HL-60 (cell line): ENCODE measurements around the gene MICU1.

ENCODE experiments used
- DNase-seq, 2 experiments: peaks; one replicate each; pipeline ENCODE4 v3.0.0-alpha.2; 2010 to 2020; ENCODE audit warnings: low read depth in 1 of 2, low spot score in 1 of 2
- H3K27ac ChIP-seq: fragments of 250-450 bp; sonication (Bioruptor Pico); replicated peaks from 2 replicates; pipeline ENCODE4 v1.5.1; 2020; ENCODE audit warnings: mild to moderate bottlenecking, moderate library complexity
- H3K27me3 ChIP-seq: fragments of 250-450 bp; sonication (Bioruptor Pico); 2 replicates; pipeline ENCODE4 v1.5.1; 2021; ENCODE audit warnings: mild to moderate bottlenecking, moderate library complexity; ENCODE audit not compliant: insufficient read depth, poor library complexity, severe bottlenecking
- H3K4me3 ChIP-seq: replicated peaks from 2 replicates; pipeline ENCODE4 v1.5.1; 2011; ENCODE audit warnings: mild to moderate bottlenecking, control low read depth, low read length; ENCODE audit not compliant: insufficient read depth
- GABPA ChIP-seq: IDR thresholded peaks from 2 replicates; pipeline ENCODE4 v1.6.1; 2012; ENCODE audit warnings: low read depth
- POLR2AphosphoS5 ChIP-seq: IDR thresholded peaks from 2 replicates; pipeline ENCODE4 v1.6.1; 2012; ENCODE audit warnings: low read depth
- SPI1 ChIP-seq: IDR thresholded peaks from 2 replicates; pipeline ENCODE4 v1.6.1; 2012; ENCODE audit warnings: low read depth, mild to moderate bottlenecking, borderline replicate concordance
- TF ChIP-seq, protein P1 (sequence below): IDR thresholded peaks from 2 replicates; pipeline ENCODE4 v1.6.1; 2012; ENCODE audit warnings: low read depth; ENCODE audit not compliant: insufficient replicate concordance
- TF ChIP-seq, protein P2 (sequence below): IDR thresholded peaks from one replicate; pipeline ENCODE4 v1.5.1; 2011; ENCODE audit warnings: low read length, control low read depth, inconsistent platforms; ENCODE audit not compliant: insufficient read depth

The MICU1 gene

DNA sequence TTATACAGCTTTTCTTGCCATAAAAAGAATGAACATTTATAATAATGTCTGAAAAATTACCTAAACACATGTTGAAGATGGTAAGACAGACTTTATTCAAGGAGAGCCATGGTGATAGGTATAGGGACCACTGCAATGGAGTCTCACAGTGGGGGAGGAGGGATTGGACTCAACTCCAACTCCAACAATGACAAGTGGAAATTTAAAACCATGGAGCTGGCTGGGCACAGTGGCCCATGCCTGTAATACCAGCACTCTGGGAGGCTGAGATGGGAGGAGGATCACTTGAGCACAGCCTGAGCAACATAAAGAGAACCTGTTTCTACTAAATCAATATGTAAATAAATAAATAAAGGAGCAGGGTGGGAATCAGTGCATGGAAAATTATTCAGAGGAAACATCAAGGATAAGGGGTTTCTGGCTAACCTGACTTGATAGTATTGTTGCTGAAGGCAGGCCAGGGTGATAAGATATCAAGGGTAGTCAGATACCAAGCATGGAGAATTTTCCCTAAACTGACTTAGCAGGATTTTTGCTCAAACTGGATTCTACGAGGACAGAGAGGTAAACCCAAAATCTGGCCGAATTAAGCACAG, 19.5 kb upstream of the MICU1 start:
- TF ChIP-seq, protein P1, sequence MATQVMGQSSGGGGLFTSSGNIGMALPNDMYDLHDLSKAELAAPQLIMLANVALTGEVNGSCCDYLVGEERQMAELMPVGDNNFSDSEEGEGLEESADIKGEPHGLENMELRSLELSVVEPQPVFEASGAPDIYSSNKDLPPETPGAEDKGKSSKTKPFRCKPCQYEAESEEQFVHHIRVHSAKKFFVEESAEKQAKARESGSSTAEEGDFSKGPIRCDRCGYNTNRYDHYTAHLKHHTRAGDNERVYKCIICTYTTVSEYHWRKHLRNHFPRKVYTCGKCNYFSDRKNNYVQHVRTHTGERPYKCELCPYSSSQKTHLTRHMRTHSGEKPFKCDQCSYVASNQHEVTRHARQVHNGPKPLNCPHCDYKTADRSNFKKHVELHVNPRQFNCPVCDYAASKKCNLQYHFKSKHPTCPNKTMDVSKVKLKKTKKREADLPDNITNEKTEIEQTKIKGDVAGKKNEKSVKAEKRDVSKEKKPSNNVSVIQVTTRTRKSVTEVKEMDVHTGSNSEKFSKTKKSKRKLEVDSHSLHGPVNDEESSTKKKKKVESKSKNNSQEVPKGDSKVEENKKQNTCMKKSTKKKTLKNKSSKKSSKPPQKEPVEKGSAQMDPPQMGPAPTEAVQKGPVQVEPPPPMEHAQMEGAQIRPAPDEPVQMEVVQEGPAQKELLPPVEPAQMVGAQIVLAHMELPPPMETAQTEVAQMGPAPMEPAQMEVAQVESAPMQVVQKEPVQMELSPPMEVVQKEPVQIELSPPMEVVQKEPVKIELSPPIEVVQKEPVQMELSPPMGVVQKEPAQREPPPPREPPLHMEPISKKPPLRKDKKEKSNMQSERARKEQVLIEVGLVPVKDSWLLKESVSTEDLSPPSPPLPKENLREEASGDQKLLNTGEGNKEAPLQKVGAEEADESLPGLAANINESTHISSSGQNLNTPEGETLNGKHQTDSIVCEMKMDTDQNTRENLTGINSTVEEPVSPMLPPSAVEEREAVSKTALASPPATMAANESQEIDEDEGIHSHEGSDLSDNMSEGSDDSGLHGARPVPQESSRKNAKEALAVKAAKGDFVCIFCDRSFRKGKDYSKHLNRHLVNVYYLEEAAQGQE = no peak
- TF ChIP-seq GABPA (no peak), POLR2AphosphoS5 (no peak), SPI1 (no peak)
- TF ChIP-seq, protein P2, sequence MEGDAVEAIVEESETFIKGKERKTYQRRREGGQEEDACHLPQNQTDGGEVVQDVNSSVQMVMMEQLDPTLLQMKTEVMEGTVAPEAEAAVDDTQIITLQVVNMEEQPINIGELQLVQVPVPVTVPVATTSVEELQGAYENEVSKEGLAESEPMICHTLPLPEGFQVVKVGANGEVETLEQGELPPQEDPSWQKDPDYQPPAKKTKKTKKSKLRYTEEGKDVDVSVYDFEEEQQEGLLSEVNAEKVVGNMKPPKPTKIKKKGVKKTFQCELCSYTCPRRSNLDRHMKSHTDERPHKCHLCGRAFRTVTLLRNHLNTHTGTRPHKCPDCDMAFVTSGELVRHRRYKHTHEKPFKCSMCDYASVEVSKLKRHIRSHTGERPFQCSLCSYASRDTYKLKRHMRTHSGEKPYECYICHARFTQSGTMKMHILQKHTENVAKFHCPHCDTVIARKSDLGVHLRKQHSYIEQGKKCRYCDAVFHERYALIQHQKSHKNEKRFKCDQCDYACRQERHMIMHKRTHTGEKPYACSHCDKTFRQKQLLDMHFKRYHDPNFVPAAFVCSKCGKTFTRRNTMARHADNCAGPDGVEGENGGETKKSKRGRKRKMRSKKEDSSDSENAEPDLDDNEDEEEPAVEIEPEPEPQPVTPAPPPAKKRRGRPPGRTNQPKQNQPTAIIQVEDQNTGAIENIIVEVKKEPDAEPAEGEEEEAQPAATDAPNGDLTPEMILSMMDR = no peak
- no peaks in the 10 kb centered on the region for H3K27me3 ChIP-seq

DNA sequence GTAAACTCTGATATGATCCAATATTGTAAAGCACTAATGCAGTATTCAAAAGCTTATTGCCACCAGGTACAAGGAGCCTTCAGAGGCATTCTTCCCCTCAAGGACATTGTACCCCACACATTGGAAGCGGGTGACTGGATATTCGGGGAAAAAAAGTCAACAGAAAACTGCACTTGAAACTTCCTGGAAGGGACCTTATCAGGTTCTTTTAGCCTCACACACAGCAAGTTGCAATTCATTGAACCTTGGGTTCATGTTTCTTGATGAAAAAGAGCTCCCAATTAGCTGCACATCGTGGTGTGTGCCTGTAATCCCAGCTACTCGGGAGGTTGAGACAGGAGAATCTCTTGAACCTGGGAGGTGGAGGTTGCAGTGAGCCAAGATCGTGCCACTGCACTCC, 16.4 kb upstream of the MICU1 start:
- DNase-seq = no peak
- H3K4me3 ChIP-seq = no peak overlapping the region
- TF ChIP-seq, protein P1 = no peak
- TF ChIP-seq, protein P2 = no peak
- TF ChIP-seq GABPA (no peak), SPI1 (no peak), POLR2AphosphoS5 (no peak)
- no peaks in the 10 kb centered on the region for H3K27me3 ChIP-seq
- no peak overlapping the region for H3K27ac ChIP-seq

More for the DNA sequence above, 19.5 kb upstream of the MICU1 start:
- Histone ChIP-seq H3K4me3 (no peak overlapping the region), H3K27ac (no peak overlapping the region)
- no peak for DNase-seq

GRCh38 chr10:72639441-72639873, 13.6 kb upstream of the MICU1 start:
- no peaks in the 10 kb centered on the region for H3K27me3 ChIP-seq
- H3K4me3 ChIP-seq = no peak overlapping the region
- peak overlapping the region; percentile 19; the same call in 1 of the 2 replicates for H3K27ac ChIP-seq
- DNase-seq = peak; percentile 56 to 62
- TF ChIP-seq, protein P1 = no peak
- TF ChIP-seq POLR2AphosphoS5 (no peak), SPI1 (no peak), GABPA (no peak)
- TF ChIP-seq, protein P2 = no peak
